H4 (cell line): Measurements from ENCODE around the gene MEN1. TPM values are rescaled to one million over a fixed set of nuclear protein-coding genes. Genes with fewer than 3 reads are reported as not detected.

Source experiments
- DNase-seq: peaks from one replicate; pipeline ENCODE4 v3.0.0-alpha.2; 2015; ENCODE audit warnings: low spot score
- total RNA-seq: library from RNA; depleted of rRNA; stranded (reverse); fragments of >200 nt; shearing (Covaris generic); gene quantifications from 2 replicates; pipeline ENCODE4 v1.2.3, GENCODE V29; 2014

The MEN1 gene
- total RNA-seq, 1 experiment from 2014 or later = 10.6 TPM

DNA sequence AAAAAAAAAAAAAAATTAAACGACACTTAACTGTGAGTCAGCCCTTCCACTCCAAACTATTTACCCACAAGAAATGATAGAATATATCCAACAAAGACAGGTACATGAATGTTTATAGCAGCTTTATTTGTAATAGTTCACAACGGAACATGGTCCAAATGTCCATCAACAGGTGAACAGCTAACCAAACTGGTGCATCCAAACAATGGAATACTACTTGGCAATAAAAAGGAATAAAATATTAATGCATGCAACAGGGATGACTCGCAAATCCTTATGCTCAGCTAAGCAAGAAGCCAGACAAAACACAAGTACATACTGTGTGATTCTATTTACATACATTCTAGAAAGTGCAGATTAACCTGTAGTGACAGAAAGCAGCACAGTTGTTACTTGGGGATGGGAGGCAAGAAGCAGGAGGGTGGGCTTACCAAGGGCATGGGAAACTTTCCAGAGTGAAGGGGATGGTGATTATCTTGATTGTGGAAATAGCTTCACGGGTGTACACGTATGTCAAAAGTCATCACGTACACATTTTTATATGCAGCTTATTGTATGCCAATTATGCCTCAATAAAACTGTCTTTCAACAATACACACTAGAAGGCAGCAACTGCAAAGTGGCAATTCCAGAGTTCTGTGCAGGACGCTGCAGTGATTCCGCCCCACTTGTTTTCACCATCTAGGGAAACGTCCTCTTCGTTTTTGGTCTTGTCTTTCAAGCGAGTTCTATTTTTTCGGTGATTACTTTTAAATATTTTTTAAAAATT lies 25.4 kb downstream of the MEN1 start:
- DNase-seq = no peak

DNA sequence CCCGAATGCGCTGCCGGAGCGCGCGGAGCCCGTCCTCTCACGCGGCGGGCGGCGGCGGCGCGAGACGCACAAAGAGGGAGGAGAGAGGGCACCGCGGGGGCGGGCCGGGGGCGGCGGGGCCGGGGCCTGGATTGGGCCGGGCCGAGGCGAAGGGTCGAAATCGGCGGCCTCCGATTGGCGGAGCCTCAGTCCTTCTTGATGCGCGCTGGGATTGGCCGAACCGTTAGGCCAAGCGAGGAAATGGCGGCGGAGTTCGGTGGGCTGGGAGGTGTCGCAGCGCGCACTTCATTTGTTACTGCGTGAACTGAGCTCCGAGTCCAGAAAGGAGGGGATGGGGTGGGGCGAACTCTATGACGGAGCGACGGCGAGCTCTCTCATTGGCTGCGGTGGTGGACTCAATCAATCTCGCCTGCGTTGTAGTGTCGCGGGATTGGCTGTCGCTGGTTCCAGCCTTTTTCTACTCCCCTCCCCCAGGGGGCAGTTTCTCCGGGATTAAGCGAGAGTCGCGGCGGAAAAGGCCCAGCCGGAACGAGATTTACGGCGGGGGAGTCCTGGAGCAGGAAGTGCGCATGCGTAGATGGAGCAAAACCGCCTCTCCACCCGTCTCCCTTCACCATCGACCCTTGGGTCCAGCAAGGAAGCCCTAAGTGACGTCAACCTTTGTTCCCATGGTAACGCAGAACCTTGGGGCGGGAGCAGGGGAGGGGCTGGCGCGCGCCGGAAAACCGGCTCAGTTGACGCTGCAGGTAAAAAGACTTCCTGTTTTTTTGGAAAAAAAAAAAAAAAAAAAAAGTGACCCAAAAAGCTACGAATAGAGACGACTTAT lies 31.7 kb downstream of the MEN1 start, which contains the start of gene SF1:
Gene SF1 (minus strand): TSS at position 70 of the 826 bp plus-strand sequence. CDS start 150 bp downstream, outside the sequence.
- peak; percentile 100 for DNase-seq

DNA sequence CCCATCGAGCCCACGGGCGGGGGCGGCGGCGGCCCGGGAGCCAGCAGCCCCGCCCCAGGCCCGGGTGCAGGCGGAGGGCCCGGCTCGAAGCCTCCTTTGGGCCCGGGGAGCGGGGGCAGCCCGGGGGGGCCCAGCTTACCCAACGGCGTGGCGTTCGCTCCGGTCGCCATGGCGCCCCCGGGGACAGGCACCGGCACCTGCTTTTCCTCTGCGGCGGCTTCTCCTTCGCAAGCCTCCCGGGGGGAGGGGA lies 32.2 kb downstream of the MEN1 start:
- no peak for DNase-seq

DNA sequence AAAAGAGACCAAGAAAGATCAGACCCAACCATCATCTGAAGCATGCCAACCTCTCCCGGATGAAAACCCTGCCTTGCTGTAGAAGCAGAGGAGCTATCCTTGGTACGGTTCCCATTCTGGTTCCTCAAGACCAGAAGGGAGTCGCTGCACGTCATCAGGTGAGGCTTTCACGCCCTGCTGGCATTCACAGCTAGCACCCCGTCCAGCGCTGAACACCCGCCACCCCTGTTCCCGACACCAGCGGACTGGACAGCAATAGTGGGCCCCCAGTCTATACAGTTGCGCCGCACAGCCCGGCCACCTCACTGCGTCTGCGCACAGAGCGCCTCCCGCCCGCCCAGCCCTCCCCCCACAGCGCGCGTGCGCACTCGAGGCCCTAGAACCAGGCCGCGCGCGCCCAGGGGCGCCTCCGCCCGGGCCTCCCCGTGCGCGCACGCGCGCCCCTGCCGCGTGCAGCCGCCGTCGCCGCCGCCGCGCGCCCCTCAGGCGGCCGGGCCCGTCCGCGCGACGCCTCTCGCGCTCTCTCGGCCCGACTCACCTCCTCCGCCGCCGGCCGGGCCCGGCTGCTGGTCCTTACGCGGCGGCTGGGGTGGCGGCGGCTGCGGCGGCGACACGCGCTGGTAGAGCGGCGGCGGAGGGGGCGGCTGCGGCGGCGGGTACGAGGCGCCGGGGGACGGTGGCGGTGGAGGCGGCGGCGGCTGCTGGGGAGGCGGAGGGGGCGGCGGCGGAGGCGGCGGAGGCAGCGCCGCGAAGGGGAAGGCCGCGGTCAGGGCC lies 32.7 kb downstream of the MEN1 start:
- DNase-seq = peak; percentile 54

DNA sequence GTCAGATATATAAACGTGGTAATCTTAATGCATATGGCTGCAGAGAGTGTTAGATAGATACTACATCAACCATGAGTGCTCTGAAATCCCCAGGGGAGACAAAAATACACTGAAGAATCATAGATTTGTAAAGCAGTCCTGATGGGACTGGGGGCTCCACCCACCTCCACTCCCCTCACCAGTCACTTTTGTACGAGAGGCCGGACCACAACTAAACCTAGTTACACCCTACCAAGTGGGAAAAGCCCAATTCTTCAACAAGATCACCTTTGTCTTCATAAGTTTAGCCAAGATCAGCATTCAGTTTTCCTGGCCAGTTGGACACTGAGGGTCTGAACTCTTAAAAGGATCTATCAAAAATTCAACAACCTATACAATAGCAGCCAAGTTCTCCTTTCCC lies 33.5 kb downstream of the MEN1 start:
- no peak for DNase-seq

DNA sequence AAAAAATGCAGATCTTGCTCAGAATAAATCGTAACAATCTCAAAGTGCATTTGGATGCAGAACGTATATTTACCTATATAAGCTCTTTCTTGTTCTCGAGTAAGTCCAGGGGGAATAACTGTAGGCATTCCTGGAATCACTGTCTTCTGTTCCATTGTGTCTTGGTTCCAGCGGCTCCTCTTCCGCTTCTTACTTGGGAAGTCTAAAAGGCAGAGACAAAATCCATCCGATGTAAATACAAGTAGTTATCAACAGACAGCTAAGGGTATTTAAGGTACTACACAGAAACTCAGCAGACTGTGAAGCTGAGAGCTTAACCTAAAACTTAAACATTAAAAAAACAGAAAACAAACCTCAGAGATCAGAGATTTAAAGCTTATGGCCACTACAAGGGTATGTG lies 33.9 kb downstream of the MEN1 start:
- no peak for DNase-seq

DNA sequence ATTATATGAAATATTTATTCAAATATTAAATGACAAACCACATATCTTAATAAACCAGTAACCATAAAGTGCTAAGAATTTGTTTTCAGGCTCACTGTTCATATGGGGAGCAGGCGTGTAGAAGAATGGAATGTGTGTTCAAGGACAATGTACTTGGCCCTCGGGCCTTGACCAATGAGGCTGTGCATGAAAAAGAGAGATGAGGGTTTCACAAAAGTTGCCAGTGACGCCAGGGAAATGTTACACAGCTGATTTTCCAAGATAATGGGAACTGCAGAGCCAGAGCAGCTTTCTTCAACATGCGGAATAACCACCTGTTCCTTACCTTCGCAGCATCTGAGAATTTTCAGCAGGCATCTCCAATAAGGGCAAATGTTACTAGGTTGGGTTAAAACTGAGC lies 36.2 kb downstream of the MEN1 start:
- no peak for DNase-seq

DNA sequence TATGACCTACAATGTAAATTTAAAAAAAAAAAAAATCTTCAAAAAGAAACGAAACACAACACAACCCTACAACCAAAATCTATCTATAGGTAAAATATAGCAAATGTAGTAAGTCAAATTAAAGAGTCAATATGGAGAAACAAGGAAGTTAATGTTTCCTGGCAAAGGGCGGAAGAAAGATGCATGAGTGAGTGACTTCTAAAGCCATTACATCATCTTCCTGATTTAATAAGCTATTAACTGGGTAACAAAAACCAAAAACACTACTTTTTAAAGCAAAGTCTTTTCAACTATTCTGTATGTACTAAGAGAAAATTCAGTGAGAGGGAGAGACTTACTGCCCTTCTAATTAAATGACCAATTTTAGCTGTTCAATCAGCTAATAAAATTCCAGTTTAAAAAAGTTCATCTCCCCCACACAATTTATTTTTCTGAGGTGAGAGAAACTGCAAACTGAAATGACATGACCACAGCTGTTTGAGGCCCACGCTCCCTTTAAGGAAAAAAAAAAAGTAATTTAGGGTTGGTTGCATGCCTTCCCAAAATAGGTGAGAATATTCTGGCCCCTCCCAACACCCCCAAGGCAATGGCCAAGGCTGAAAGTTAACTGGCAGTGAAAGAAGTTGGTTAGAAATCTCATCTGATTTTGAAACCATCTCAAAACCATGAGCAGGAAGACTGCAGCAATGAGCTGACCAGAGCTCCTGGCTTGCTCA lies 37.9 kb downstream of the MEN1 start:
- DNase-seq = no peak

DNA sequence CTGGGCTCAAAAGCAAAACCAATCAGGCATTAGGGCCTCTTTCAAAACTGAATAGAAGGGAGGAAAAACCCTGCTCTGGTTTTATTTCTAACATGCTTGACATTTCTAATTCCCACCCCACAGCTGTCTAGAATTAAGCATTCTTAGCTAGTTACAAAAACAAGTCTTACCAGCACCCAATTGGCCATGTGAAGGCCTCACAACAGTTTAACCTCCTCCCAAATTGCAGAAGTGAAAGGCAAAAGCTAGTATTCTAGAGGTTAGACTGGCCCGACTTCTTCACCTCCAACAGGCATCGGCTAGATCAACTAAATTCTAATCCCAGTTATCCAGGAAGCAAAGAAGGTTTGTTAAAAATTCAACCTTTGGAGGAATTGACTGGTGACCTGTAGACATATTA lies 38.5 kb downstream of the MEN1 start:
- no peak for DNase-seq

DNA sequence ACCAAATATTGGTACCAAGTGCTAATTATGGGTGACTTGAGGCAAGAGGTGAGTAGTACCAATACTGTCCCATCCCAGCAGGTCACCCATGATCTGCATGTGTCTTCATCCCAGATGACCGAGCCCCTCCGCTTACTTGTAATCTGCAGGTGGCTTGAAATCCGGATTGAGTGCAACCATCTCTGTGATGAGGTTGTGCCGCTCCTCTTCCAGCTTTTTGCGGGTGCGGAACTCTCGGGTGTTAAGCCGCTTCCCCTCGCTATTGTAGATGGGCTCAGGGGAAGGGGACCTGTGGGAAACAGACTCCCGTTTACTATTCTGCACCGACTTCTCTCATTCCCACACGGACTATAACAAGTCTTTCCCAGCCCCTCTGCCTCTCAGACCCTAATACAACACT lies 40.2 kb downstream of the MEN1 start:
- no peak for DNase-seq

DNA sequence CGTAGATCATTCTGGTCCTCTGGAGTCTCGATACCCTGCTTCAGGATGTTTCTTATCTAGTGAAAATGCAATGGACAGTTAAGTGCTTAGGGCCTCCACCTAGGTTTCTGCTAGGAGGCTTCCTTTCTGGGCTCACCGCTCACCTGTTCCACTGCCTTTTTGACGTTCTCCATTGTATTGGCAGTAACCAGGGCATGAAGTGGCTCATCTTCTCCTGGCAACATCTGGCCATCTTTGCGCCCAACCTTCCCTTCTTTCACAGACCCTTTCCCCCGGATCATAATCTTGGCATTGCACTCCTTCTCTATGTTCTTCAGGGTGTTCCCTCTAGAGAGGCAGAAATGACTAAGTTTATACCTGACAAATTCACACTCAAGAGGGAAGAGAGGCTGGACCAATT lies 41.1 kb downstream of the MEN1 start:
- DNase-seq = no peak

DNA sequence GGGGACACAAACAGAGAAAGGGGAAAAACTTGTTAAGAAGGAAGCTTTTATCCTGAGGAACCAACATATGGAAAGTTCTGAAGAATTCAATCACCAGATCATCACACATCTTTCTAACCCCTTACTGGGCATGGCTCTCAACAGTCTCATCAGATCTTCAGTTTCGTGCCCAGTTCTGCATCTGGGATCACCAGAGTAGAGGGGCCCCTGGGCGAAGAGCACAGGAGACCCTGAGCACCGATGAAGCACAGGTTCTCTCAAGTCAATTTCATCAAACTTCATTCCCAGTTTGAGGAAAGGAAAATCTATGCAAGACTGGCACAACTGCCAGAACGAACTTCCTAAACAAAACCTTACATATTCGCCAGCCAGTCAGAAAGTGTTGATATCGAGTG lies 42.1 kb downstream of the MEN1 start:
- DNase-seq = no peak

DNA sequence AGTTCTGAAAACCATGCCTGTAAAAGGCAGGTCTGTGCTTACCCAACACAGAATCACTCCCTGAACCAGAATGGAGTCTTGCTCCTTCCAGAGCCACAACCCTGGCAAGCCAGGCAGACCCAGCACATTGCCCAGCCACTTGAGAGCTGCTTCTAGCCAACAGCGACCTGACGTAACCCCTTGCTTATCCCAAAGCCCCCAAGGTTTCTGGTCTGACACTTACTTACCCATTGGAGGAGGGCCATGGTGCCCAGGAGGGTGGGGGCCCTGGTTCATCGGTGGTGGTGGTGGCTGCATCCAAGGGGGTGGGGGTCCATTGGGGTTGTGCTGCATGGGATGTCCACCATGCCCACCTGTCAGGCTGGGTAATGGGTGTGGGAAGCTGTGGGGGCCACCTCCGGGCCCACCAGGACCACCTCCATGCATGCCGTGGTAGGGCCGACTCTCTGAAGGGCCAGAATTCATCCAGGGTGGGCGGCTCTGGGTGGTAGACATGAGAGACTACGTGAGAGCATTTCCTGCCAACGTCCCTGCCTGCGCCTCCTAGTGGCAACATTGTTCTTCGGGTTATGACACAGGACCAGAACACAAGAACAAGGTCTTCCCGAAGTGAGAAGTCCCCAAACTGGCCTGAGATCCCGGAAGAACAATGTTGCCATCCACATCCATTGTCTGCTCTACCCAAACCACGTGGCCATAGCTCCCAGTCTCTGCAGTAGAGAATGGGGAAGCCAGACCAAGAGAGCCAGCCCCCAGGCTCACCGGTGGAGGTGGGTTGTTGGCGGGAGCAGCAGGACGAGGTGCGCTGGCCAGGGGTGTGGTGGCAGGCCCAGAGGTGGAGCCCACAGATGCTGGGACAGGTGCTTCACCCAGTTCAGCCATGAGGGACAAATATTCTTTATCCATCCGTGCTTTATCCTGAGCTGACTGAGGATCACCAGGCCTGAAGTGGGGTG lies 42.7 kb downstream of the MEN1 start:
- peak; percentile 54 for DNase-seq

DNA sequence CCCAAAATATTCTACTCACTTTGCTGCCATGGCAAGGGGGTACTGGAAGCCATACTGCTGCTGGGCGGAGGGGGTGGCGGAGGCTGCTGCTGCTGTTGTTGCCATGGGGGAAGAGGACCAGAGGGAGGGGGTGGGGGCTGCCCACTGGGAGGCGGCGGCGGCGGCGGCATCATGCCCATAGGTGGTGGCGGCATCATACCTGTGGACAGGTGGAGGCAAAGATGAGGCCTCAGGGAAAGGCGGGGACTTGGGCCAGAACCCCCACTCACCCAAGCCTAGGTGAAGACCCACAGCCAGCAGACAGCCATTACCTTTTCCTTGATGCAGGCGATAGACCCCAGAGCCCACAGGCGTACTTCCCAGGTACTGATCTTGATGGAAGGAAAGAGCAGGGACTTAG lies 43.5 kb downstream of the MEN1 start:
- no peak for DNase-seq

DNA sequence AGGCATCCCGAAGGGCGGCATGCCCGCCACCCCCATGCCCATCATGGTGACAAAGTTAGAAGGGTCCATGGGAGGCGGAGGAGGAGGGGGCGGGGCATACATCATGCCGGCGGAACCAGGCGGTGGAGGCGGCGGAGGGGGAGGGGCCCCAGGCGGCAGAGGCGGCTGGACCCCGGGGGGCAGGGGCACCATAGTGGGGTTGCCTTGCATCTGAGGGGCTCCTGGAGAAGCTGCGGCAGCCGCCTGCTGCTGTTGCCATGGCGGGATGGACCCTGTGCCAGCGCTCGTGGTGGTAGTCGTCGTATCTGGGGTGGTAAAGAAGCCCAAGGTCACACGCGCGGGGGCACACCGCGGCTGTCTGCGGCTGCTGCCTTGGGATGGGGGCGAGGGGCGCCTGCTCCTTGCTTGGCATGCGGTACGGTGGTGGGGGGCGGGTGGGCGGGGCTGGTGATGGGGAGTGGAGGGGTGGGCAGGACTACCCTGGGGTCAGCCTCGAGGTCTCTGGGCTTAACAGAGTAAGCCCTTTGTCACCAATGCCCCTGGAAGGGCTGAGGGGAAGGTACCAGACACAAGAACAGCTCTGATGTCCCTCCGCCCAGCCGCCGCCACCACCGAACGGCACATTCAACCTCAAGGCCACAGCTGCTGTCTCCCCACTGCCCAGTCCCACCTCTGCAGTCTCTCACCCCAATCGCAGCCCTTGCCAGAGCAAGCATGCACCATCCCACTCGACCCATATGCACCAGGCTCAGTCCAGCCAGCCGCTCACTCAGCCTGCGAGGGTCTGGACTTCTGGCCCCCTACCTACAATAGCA lies 44.3 kb downstream of the MEN1 start:
- DNase-seq = no peak

DNA sequence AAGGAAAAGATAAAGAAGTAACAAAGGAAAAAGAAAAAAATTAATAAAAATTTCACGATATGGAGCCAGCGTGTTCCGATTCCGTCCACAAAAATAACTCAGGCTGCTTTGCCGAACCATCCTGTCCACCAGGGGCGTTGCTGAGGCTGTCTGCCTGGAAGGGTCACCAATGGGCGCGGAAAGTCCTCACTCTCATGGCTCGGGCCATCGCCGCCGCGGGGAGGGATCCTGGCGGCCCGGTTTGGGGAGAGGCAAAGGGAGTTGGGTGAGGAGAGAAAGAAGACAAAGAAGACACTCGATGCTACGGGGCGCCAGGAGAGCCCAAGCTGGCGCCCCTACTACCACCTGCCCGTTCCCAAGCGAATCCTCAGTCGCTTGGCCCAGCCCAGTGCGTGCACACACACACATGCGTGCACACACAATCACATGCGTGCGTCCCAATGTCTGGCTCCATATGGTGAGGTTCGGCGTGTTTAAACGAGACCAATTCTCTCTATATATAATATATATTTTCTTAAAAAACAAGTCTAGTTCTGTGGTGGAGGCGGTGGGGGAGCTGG lies 45.0 kb downstream of the MEN1 start:
- DNase-seq = no peak

DNA sequence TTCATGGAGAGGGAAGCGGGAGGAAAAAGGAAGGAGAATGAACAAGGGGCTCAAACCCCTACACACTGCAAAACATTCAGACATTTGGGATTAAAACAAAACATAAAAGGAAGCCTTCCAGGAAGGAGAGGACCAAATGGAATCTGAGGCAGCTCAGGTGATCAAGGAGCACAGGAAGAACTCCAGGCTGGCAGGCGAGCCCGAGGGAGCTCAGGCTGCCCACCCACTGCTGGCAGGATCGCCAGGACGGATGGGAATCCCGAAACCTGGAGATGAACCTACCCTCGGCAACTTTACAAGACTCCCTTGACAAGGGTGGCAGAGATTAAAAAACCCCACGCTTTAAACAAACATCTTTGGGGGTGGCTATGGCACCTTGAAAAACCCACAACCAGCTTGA lies 45.6 kb downstream of the MEN1 start:
- no peak for DNase-seq

DNA sequence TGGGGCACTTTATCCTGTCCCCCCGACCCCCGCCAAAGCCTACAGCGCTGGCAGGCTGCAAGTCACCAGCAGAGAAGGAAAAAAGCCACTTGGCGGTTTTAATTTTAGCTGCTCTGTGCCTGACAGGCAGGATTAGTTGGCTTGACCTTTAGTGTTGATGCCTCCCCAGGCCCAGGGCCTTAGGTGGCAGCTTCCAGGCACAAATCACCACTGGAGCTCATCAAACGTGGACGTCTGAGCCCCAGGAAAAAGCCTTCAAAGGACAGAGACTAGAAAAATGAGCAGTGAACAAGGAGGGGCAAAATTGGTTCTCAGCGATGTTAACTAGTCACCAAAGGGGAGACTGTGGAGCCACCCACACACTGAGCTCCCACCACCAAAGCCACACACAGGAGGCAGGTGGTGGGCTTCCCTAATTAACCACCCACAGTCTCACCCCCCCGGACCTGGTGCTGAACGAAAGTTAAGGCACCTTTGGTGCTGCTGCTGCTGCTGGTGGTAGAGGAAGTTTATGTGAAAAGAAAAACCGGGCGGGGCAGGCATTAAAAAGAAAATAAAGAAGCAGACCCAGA lies 46.2 kb downstream of the MEN1 start:
- DNase-seq = no peak

DNA sequence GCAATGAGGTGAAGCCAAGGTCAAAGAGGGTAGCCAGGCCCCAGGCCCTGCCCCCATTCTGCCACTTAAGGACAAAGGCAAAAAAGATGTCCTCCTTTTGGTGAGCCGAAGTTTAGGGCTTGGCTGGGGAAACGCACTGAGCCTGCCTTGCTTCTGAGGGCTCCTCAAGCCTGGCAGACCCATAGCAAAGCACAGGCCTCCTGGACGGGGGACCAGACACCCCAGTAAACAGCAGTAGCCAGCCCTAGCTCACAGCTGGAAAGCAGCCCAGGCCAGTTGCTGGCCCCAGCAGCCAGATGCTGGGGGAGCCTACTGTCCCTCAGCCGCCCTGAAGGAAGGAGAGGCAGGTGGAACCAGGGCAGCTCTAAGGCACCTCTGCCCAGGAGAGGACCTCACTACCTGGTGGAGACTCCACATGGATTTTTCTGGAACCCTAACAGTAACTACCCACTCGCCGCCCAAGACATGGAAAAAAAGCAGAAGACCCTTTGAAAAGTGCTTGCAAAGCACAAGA lies 46.8 kb downstream of the MEN1 start:
- DNase-seq = no peak
